Transverse colon (tissue), 4 donors: Measurements from ENCODE around the gene LGALS8.

Source experiments
- POLR2A ChIP-seq: fragments of 450-650 bp; IDR thresholded peaks from one replicate; pipeline ENCODE4 v1.6.1; 2016; ENCODE audit warnings: antibody characterized with exemption, mild to moderate bottlenecking, moderate library complexity
- POLR2AphosphoS5 ChIP-seq, 3 donors: sonication (generic); formaldehyde crosslinking; IDR thresholded peaks; one replicate each; pipeline ENCODE4 v1.6.1; 2016; ENCODE audit warnings: antibody characterized with exemption in 3 of 3
- TF ChIP-seq, protein P1 (sequence below), 5 experiments: fragments of 200-600 bp in 3 of 5; fragments of 450-650 bp in 2 of 5; sonication (generic) in 3 of 5; IDR thresholded peaks; 1 replicate in 2 of 5; 2 replicates in 3 of 5; pipeline ENCODE4 v1.5.1; 2016 to 2017; ENCODE audit warnings: antibody characterized with exemption in 5 of 5, inconsistent platforms in 3 of 5, mild to moderate bottlenecking in 2 of 5, moderate library complexity in 1 of 5

DNA sequence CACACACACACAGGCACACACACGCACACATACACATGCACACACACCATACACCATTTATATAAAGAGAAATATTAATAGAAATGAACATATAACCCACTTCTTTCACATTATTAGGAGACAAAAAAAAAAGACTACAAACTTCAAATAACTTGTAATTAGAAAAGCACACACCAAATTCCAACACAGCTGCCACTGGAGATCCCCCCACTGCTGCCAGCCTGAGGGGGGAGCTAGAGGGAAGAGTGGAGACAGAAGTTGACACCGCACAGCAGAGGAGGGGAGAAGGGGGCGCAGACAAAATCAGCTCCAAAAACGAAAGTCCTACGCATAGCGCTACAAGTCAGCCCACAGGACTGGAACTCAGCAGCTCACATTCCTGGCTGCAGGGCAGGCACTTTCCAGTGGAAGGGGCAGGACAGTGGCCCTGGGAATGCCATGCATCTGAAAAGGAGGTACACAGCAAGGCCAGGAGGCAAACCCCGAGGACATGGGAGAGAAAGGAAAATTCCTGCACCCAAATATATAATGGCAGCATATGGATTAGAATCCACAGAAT lies 36.5 kb downstream of the LGALS8 start:
- TF ChIP-seq, protein P1, sequence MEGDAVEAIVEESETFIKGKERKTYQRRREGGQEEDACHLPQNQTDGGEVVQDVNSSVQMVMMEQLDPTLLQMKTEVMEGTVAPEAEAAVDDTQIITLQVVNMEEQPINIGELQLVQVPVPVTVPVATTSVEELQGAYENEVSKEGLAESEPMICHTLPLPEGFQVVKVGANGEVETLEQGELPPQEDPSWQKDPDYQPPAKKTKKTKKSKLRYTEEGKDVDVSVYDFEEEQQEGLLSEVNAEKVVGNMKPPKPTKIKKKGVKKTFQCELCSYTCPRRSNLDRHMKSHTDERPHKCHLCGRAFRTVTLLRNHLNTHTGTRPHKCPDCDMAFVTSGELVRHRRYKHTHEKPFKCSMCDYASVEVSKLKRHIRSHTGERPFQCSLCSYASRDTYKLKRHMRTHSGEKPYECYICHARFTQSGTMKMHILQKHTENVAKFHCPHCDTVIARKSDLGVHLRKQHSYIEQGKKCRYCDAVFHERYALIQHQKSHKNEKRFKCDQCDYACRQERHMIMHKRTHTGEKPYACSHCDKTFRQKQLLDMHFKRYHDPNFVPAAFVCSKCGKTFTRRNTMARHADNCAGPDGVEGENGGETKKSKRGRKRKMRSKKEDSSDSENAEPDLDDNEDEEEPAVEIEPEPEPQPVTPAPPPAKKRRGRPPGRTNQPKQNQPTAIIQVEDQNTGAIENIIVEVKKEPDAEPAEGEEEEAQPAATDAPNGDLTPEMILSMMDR (IDR thresholded peaks at IDR 0.05), result no peak
- no peak for TF ChIP-seq POLR2A
- TF ChIP-seq POLR2AphosphoS5 (IDR thresholded peaks at IDR 0.05), result no peak
